ENCODE measurements around the gene POC1A. TPM values are rescaled to one million over a fixed set of nuclear protein-coding genes. Genes with fewer than 3 reads are reported as not detected.

Gene POC1A
- total and polyA plus RNA-seq, 8 donors: 0.37 to 1.1 (median 0.71) TPM

- Histone ChIP-seq H3K4me3 (no peak overlapping the region), H3K27ac (no peak overlapping the region), H3K36me3 (no peaks in the 10 kb centered on the region), H3K4me1 (no peaks in the 10 kb centered on the region), H3K9me3 (no peaks in the 10 kb centered on the region), H3K27me3 (no peaks in the 10 kb centered on the region)
- intact Hi-C loops (cut with DNase I): loop anchor here in 2 of 3 donors (5.0 kb wide), 1 partner anchor 141 kb away; no protein-coding TSS in a partner anchor
- no peak for ATAC-seq
- DNase-seq: no peak
- no peak for FAIRE-seq
- 91 to 93% methylated on average over 4 of the region's 4 CpGs for WGBS, 2 donors
- TF ChIP-seq CTCF (IDR thresholded peaks at IDR 0.05): no peak
These were observed 11.1 kb downstream of the POC1A start for GRCh38 chr3:52143156-52143555.

- FAIRE-seq (no peak), ATAC-seq (no peak), DNase-seq (no peak)
- Histone ChIP-seq H3K27me3 (no peaks in the 10 kb centered on the region), H3K4me3 (no peak overlapping the region), H3K27ac (no peak overlapping the region), H3K9me3 (no peaks in the 10 kb centered on the region), H3K36me3 (no peaks in the 10 kb centered on the region), H3K4me1 (no peaks in the 10 kb centered on the region)
- 90 to 94% methylated on average over 7 of the region's 7 CpGs for WGBS, 2 donors
- no peak for TF ChIP-seq CTCF (IDR thresholded peaks at IDR 0.05)
- intact Hi-C loops (cut with DNase I): loop anchor here in 2 of 3 donors (5.0 kb wide), 1 partner anchor 139 kb away; no protein-coding TSS in a partner anchor
These were observed 12.5 kb downstream of the POC1A start for GRCh38 chr3:52141751-52142150.

- Histone ChIP-seq H3K27me3 (no peaks in the 10 kb centered on the region), H3K36me3 (no peaks in the 10 kb centered on the region), H3K9me3 (no peaks in the 10 kb centered on the region), H3K4me1 (no peaks in the 10 kb centered on the region), H3K4me3 (no peak overlapping the region), H3K27ac (no peak overlapping the region)
- intact Hi-C loops (cut with DNase I): loop anchor here in 2 of 3 donors (5.0 kb wide), 1 partner anchor 138 kb away; no protein-coding TSS in a partner anchor
- DNase-seq: no peak
- no peak for ATAC-seq
- FAIRE-seq: no peak
- 96 to 97% methylated on average over 5 of the region's 5 CpGs for WGBS, 2 donors
- TF ChIP-seq CTCF (IDR thresholded peaks at IDR 0.05): no peak
These were observed 13.5 kb downstream of the POC1A start for GRCh38 chr3:52140769-52141168.

GRCh38 chr3:52140000-52140399 is 14.2 kb downstream of the POC1A start:
- H3K4me1 ChIP-seq: no peaks in the 10 kb centered on the region
- DNase-seq: no peak
- no peaks in the 10 kb centered on the region for H3K27me3 ChIP-seq
- intact Hi-C loops (cut with DNase I): loop anchor here in 2 of 3 donors (5.0 kb wide), 1 partner anchor 138 kb away; no protein-coding TSS in a partner anchor
- no peaks in the 10 kb centered on the region for H3K36me3 ChIP-seq
- no peak for FAIRE-seq
- H3K9me3 ChIP-seq: no peaks in the 10 kb centered on the region
- TF ChIP-seq CTCF (IDR thresholded peaks at IDR 0.05): no peak
- WGBS, 2 donors: 92 to 94% methylated on average over 9 of the region's 9 CpGs
- no peak for ATAC-seq
- no peak overlapping the region for H3K4me3 ChIP-seq
- no peak overlapping the region for H3K27ac ChIP-seq

GRCh38 chr3:52137311-52137710 is 16.9 kb downstream of the POC1A start:
- TF ChIP-seq CTCF (IDR thresholded peaks at IDR 0.05): no peak
- ATAC-seq: no peak
- H3K27me3 ChIP-seq: no peaks in the 10 kb centered on the region
- no peaks in the 10 kb centered on the region for H3K9me3 ChIP-seq
- H3K4me1 ChIP-seq: no peaks in the 10 kb centered on the region
- intact Hi-C loops (cut with DNase I): no loop called here
- H3K36me3 ChIP-seq: no peaks in the 10 kb centered on the region
- DNase-seq: no peak
- FAIRE-seq: no peak
- 88% methylated on average over 7 of the region's 7 CpGs for WGBS, 2 donors
- H3K4me3 ChIP-seq: no peak overlapping the region
- no peak overlapping the region for H3K27ac ChIP-seq

All from pancreas (tissue), 10 donors.